Cardiac muscle cell (in vitro differentiated cells and primary cell): ENCODE data around the gene SETBP1. TPM values are rescaled to one million over a fixed set of nuclear protein-coding genes. Genes with fewer than 3 reads are reported as not detected.

Source experiments
- DNase-seq, 2 donors: peaks; one replicate each; pipeline versions ENCODE4 v3.0.0 to v3.0.0-alpha.2; 2010 to 2017; ENCODE audit warnings: low read depth in 1 of 2, low spot score in 1 of 2
- H3K27ac ChIP-seq: fragments of 200-600 bp; sonication (generic); 2 replicates; pipeline ENCODE4 v1.5.1; 2016
- H3K27me3 ChIP-seq: fragments of 200-600 bp; sonication (generic); 2 replicates; pipeline ENCODE4 v1.6.0; 2016; ENCODE audit warnings: control low read depth
- H3K36me3 ChIP-seq: fragments of 200-600 bp; sonication (generic); 2 replicates; pipeline ENCODE4 v1.5.1; 2016; ENCODE audit warnings: control low read depth
- H3K4me1 ChIP-seq: fragments of 200-600 bp; sonication (generic); 2 replicates; pipeline ENCODE4 v1.8.1; 2017; ENCODE audit warnings: low read depth, mild to moderate bottlenecking, mixed run types
- H3K4me3 ChIP-seq: fragments of 200-600 bp; sonication (generic); 2 replicates; pipeline ENCODE4 v1.5.1; 2016; ENCODE audit warnings: mild to moderate bottlenecking
- H3K9me3 ChIP-seq: fragments of 200-600 bp; sonication (generic); 2 replicates; pipeline ENCODE4 v1.5.1; 2017; ENCODE audit warnings: low read depth, mild to moderate bottlenecking, control low read depth
- polyA plus RNA-seq: library from polyadenylated mRNA; unstranded; fragments of >200 nt; fragmentation: Nextera tagmentation; extraction: Ambion mirVana; gene quantifications from 2 replicates; pipeline ENCODE4 v1.2.1, GENCODE V29; 2016
- total RNA-seq: library from RNA; depleted of rRNA; stranded (reverse); fragments of >200 nt; gene quantifications from 2 replicates; pipeline ENCODE4 v1.2.3, GENCODE V29; 2016
- TF ChIP-seq, protein P1 (sequence below): IDR thresholded peaks from 2 replicates; pipeline ENCODE4 v1.5.1; 2012; ENCODE audit warnings: low read depth, mild to moderate bottlenecking, low read length

SETBP1 gene
- total and polyA plus RNA-seq, 2 experiments from 2014 or later: 6.3 to 30.6 TPM

DNA sequence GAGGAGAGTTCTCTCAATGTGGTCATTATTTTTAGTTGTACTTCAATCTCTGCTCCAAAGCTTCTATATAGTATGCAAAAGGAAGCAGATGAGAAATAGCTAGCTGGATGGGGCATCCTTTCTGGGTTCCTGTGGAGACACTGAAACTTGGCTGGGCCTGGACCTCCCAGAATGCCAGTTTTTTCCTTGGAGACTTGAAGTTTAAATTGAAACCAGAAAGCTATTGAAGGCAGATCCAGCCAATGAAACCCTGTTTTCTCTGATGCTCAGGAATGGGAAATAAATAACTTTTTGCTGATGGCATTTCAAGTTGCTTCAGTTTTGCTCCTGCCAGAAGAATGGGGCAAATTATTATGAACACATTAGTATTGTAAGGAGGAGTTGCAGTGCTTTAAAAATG lies 2.9 kb downstream of the SETBP1 start:
- no peak for DNase-seq
- Histone ChIP-seq H3K9me3 (no peaks in the 10 kb centered on the region), H3K27me3 (no peaks in the 10 kb centered on the region), H3K4me3 (no peak overlapping the region), H3K4me1 (peaks cover 26% of the 10 kb centered on the region), H3K27ac (peak overlapping the region; percentile 90), H3K36me3 (no peaks in the 10 kb centered on the region)
- TF ChIP-seq, protein P1, sequence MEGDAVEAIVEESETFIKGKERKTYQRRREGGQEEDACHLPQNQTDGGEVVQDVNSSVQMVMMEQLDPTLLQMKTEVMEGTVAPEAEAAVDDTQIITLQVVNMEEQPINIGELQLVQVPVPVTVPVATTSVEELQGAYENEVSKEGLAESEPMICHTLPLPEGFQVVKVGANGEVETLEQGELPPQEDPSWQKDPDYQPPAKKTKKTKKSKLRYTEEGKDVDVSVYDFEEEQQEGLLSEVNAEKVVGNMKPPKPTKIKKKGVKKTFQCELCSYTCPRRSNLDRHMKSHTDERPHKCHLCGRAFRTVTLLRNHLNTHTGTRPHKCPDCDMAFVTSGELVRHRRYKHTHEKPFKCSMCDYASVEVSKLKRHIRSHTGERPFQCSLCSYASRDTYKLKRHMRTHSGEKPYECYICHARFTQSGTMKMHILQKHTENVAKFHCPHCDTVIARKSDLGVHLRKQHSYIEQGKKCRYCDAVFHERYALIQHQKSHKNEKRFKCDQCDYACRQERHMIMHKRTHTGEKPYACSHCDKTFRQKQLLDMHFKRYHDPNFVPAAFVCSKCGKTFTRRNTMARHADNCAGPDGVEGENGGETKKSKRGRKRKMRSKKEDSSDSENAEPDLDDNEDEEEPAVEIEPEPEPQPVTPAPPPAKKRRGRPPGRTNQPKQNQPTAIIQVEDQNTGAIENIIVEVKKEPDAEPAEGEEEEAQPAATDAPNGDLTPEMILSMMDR: no peak

DNA sequence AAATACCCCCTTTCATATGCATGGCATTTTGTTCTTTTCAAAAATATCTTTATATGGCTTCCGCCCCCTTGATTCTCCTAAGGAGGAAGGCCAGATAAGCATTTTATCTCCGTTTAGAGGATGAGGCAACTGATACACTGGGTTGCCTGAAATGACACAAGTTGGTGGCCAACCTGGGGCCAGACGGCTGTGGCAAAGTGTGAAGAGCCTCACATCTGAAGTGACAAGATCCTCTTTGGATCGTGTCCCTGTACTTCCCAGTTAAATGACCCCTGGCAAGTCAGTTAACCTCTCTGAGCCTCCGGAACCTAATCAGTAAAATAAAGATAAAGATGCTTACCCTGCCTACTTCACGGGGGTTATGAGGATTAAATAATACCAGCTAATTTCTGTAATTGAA lies 4.6 kb downstream of the SETBP1 start:
- TF ChIP-seq, protein P1: no peak
- Histone ChIP-seq H3K4me1 (peaks cover 26% of the 10 kb centered on the region), H3K27me3 (no peaks in the 10 kb centered on the region), H3K4me3 (no peak overlapping the region), H3K36me3 (no peaks in the 10 kb centered on the region), H3K27ac (no peak overlapping the region), H3K9me3 (no peaks in the 10 kb centered on the region)
- DNase-seq: no peak

GRCh38 chr18:44686156-44686555 lies 5.5 kb downstream of the SETBP1 start:
- no peaks in the 10 kb centered on the region for H3K36me3 ChIP-seq
- peaks cover 26% of the 10 kb centered on the region for H3K4me1 ChIP-seq
- H3K4me3 ChIP-seq: no peak overlapping the region
- TF ChIP-seq, protein P1: no peak
- no peak for DNase-seq
- H3K27me3 ChIP-seq: no peaks in the 10 kb centered on the region
- no peak overlapping the region for H3K27ac ChIP-seq
- H3K9me3 ChIP-seq: no peaks in the 10 kb centered on the region

DNA sequence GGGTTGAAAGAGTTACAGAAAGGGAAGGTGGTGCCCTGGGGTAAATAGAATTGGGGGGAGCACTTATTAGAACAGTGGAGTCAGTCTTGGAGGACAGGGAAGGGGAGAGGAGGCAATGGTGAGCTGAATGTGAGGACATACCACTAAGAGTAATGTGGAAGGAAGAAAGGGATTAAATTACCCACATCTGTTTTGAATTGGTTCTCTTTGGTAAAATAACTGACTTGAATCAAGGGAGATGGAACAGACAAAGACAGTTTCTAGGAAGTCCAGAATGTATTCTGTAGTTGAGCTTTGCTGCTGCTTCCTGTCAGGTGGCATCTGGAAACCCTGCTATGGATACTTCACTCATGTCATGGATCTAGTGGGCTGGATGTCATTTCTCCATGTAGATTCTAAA lies 6.7 kb downstream of the SETBP1 start:
- DNase-seq: no peak
- H3K27ac ChIP-seq: no peak overlapping the region
- TF ChIP-seq, protein P1: no peak
- no peaks in the 10 kb centered on the region for H3K9me3 ChIP-seq
- H3K27me3 ChIP-seq: no peaks in the 10 kb centered on the region
- no peak overlapping the region for H3K4me3 ChIP-seq
- peaks cover 19% of the 10 kb centered on the region for H3K4me1 ChIP-seq
- no peaks in the 10 kb centered on the region for H3K36me3 ChIP-seq

GRCh38 chr18:44689736-44690135 lies 9.0 kb downstream of the SETBP1 start:
- H3K27me3 ChIP-seq: no peaks in the 10 kb centered on the region
- DNase-seq: no peak
- H3K4me1 ChIP-seq: peaks cover 7% of the 10 kb centered on the region
- TF ChIP-seq, protein P1: no peak
- H3K9me3 ChIP-seq: no peaks in the 10 kb centered on the region
- no peak overlapping the region for H3K4me3 ChIP-seq
- H3K27ac ChIP-seq: no peak overlapping the region
- H3K36me3 ChIP-seq: no peaks in the 10 kb centered on the region
